AG04450 (cell line): ENCODE results near the gene FGR. TPM values are rescaled to one million over a fixed set of nuclear protein-coding genes. Genes with fewer than 3 reads are reported as not detected.

Experiments used
- CTCF ChIA-PET: fragments of 300-600, 350-600 bp; formaldehyde crosslinking; extraction: SDS; loops from one replicate; lab custom pipeline; 2022; ENCODE audit warnings: antibody characterized with exemption, inconsistent platforms; lab: Charles Lee
- POLR2A ChIA-PET: fragments of 350-600 bp; formaldehyde crosslinking; extraction: SDS; loops from one replicate; lab custom pipeline; 2021; ENCODE audit warnings: antibody characterized with exemption, inconsistent platforms; lab: Yijun Ruan, JAX
- DNase-seq: peaks from one replicate; pipeline ENCODE4 v3.0.0-alpha.2; 2011; ENCODE audit warnings: low read depth, low spot score
- H3K27ac ChIP-seq: one replicate; pipeline ENCODE4 v1.5.1; 2012; ENCODE audit warnings: low read depth, low read length, control low read depth
- H3K27me3 ChIP-seq: one replicate; pipeline ENCODE4 v1.6.0; 2012; ENCODE audit warnings: low read length; ENCODE audit not compliant: control insufficient read depth, insufficient read depth
- H3K4me3 ChIP-seq: 2 replicates; pipeline ENCODE4 v1.5.1; 2011; ENCODE audit warnings: mild to moderate bottlenecking, low read depth, low read length, control low read depth
- H3K9me3 ChIP-seq: 2 replicates; pipeline ENCODE4 v1.5.1; 2012; ENCODE audit warnings: low read length; ENCODE audit not compliant: control insufficient read depth, insufficient read depth
- polyA plus RNA-seq: library from polyadenylated mRNA; depleted of rRNA; stranded (reverse); fragments of >200 nt; gene quantifications from 2 replicates; pipeline ENCODE4 v1.2.3, GENCODE V29; 2011; rRNA removed
- small RNA-seq: library from RNA; depleted of rRNA; stranded (forward); fragments of <200 nt; gene quantifications from one replicate; pipeline ENCODE3, GENCODE V24; 2012; ENCODE audit warnings: low read depth; ENCODE audit not compliant: insufficient read length
- TF ChIP-seq, protein P1 (sequence below): IDR thresholded peaks from 2 replicates; pipeline ENCODE4 v1.5.1; 2011; ENCODE audit warnings: low read depth, low read length, control low read depth, inconsistent platforms

FGR gene
- polyA plus RNA-seq, 1 experiment = not detected

- POLR2A ChIA-PET = no interaction called here
These were observed 72.2 kb downstream of the FGR start for GRCh38 chr1:27562534-27563340.

More at GRCh38 chr1:27562534-27563340, 72.2 kb downstream of the FGR start:
- Histone ChIP-seq H3K4me3 (no peak overlapping the region), H3K9me3 (no peaks in the 10 kb centered on the region), H3K27ac (no peak overlapping the region), H3K27me3 (no peaks in the 10 kb centered on the region)
- TF ChIP-seq, protein P1, sequence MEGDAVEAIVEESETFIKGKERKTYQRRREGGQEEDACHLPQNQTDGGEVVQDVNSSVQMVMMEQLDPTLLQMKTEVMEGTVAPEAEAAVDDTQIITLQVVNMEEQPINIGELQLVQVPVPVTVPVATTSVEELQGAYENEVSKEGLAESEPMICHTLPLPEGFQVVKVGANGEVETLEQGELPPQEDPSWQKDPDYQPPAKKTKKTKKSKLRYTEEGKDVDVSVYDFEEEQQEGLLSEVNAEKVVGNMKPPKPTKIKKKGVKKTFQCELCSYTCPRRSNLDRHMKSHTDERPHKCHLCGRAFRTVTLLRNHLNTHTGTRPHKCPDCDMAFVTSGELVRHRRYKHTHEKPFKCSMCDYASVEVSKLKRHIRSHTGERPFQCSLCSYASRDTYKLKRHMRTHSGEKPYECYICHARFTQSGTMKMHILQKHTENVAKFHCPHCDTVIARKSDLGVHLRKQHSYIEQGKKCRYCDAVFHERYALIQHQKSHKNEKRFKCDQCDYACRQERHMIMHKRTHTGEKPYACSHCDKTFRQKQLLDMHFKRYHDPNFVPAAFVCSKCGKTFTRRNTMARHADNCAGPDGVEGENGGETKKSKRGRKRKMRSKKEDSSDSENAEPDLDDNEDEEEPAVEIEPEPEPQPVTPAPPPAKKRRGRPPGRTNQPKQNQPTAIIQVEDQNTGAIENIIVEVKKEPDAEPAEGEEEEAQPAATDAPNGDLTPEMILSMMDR = no peak
- CTCF ChIA-PET = no interaction called here
- no peak for DNase-seq

Small RNA genes within 50 kb of the gene (small RNA-seq; reads per million reads assigned to genes)
- gene AL031729.1 = not detected
- not detected for gene RNU6-949P

Other genes starting within 250 kb of the FGR start
- 1.3 and 1.7 TPM in 2 replicates for gene GPR3, start 242.6 kb downstream of the FGR start, polyA plus RNA-seq
- gene WASF2, start 145.0 kb downstream of the FGR start, polyA plus RNA-seq = 54.8 and 62.7 TPM in 2 replicates
- gene AHDC1, start 31.0 kb downstream of the FGR start, polyA plus RNA-seq = 2.8 and 3.0 TPM in 2 replicates
- gene IFI6, start 37.0 kb upstream of the FGR start, polyA plus RNA-seq = 26.8 and 29.6 TPM in 2 replicates
- gene FAM76A, start 90.8 kb upstream of the FGR start, polyA plus RNA-seq = 4.1 and 4.9 TPM in 2 replicates
- gene STX12, start 138.0 kb upstream of the FGR start, polyA plus RNA-seq = 34.5 and 42.6 TPM in 2 replicates
- gene PPP1R8, start 195.6 kb upstream of the FGR start, polyA plus RNA-seq = 52.7 and 55.2 TPM in 2 replicates
- gene THEMIS2, start 237.4 kb upstream of the FGR start, polyA plus RNA-seq = 13.0 and 14.1 TPM in 2 replicates